AG08395 (cell line): Measurements from ENCODE around the gene PTPN12.
"Not testable (repeated sequence)": the region's sequence is repeated elsewhere in the genome, so short reads cannot be mapped to it uniquely, and the experiment has no call there.

ENCODE experiments used
- DNase-seq: peaks from one replicate; pipeline ENCODE4 v3.0.0; 2012; ENCODE audit warnings: mixed read lengths, low spot score

PTPN12 gene

DNA sequence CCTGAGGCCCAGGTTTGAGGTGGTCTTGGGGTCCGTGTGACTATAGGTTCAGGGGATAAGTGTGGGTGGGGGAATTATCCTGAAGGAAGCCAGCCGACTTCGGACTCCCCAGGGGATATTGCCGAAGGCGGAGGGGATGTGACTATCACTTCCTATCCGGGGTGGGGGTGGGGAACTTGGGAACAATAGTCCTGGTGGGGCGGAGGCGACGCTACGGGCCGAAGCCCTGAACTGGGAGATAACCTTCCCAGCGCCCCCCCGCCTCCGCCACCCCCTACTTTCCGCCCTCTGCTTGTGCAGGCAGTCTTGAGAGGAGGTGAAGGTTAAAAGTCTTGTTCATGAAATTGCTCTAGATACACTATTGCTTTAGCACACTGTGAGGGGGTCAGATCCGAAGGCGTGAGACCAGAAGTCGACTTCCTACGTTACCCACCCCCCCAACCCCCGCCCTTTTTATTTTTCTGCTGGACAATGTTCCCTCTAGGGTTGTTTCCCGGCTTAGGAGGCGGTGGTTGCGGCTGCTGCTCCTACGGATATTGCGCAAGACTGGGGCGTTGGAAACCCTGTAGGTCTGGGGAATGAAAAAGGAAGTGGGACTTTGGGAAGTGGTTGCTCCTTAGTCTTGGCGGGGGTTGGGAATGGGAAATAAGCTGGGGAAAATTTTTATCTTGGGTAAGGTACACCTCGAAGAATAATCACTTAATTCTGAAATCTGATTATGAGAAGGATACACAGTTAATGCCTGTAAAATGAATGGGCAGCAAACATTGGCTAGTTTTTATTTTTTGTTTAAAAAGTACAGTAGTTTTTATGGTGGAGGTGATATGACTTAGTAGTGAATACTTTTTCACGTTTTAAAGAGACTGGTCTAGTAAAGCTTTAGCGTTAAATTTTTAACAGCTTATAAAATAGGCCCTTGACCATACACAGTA lies 1.5 kb downstream of the PTPN12 start:
- DNase-seq: peak; percentile 80

DNA sequence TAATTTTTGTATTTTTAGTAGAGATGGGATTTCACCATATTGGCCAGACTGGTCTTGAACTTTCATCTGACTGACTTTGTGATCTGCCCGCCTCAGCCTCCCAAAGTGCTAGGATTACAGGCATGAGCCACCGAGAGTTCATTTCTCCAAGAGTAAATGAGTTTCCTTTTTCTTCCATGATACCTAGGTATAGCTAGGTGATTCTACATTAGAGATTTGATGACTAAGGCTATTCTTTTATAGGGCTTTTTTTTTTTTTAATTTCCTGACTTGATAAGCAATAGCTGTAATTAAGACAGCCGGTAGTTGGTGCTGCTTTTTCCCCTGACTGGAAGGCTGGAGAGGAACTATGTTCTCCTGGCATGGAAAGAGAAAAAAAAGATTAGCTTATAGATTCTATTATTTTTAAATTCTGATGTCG lies 3.3 kb downstream of the PTPN12 start:
- no peak for DNase-seq

DNA sequence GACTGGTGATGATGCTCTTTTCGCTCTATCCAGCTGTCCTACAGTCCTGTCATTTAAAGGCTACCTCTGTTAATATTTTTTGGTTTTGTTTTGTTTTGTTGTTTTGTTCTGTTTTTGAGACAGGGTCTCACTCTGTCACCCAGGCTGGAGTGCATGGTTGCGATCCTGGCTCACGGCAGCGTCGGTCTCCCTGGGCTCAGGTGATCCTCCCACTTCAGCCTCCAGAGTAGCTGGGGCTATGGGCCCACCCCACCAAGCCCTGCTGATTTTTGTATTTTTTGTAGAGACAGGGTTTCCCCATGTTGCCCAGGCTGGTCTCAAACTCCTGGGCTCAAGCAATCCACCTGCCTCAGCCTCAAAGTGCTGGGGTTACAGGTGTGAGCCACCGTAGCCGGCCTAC lies 3.9 kb downstream of the PTPN12 start:
- DNase-seq: not testable (repeated sequence)

- no peak for DNase-seq
These were observed 5.3 kb downstream of the PTPN12 start for GRCh38 chr7:77542409-77542808.

DNA sequence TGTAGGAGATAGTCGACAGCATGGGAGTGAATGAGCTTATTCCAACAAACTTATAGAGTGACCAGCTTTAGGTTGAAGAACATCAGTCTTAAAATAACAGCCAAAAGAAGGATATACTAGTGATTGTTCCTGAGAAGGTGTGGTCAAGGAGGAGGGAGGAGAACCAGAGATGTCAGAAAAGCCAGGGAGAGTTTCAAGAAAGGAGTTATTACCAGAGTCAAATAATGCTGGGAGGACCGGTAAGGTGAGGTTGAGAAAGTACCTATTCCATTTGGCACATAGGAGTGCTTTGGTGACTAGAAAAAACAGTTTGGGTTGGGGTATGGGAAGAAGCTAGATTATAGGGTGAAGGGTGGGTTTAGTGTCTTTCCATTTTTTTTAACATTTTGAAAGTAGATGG lies 5.8 kb downstream of the PTPN12 start:
- no peak for DNase-seq

GRCh38 chr7:77543910-77544309 lies 6.8 kb downstream of the PTPN12 start:
- no peak for DNase-seq

DNA sequence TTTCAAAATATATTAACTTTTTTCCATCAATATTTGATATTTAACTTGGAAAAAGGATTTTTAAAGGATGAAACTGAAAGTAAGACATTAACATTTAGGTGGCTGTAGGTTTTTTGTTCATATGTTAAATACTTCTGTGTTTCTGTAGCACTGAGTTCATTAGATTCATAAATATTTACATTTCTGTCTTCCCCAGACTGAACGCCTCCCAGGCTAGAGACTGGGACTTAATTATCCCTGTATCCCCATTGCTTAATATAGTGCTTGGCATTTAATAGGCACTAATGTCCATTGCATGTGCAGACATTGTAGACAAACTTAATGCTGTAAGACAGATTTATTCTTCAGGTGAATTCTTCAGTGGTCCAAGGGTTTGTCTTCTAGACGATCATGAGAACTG lies 7.4 kb downstream of the PTPN12 start:
- DNase-seq: no peak

DNA sequence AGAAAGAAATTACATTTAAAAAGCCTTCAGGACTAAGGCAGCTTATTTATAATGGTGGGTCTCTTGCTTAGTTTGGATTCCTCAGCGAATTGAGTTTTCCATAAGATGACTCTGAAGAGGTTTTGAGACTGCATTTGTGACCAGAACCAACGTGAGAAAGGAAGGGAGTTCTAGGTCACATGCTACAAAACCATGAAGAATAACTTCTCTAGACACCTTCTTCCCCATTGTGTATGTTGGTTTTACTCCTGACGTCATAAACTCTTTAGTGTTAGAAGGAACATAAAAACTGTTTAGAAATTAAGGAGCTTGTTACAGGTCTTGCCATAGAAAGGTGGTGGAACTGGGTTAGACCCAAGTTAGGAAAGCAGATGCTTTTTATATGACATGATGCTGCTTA lies 11.1 kb downstream of the PTPN12 start:
- no peak for DNase-seq

DNA sequence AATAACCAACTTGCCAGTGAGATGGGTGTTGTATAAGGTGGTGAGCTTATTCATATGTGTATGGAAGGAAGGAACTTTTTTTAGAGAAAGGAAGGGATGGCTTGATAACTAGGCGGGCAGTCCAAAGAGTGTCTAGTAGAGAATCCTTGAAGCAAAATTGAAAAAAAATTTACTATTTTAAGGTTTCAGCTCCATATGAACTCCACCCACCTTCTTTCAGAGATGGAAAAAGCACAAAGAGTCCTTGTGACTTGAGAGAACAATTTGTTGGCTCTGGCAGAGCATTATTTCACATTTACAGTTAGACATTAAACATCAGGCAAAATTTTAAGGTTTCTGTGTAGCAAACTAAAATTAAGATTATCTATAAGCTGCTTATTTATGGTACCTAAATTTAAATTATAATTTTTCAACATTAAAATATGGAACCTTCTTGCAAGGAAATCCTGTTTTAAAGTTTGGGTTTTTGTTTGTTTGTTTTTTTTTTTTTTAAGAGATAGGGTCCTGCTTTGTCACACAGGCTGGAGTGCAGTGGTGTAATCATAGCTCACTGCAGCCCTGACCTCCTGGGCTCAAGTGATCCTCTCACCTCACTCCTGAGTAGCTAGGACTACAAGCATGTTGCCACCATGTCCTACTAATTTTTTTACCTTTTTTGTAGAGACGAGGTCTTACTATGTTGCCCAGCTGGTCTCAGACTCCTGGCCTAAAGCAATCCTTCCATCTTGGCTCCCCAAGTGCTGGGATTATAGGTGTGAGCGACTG lies 12.2 kb downstream of the PTPN12 start:
- no peak for DNase-seq

DNA sequence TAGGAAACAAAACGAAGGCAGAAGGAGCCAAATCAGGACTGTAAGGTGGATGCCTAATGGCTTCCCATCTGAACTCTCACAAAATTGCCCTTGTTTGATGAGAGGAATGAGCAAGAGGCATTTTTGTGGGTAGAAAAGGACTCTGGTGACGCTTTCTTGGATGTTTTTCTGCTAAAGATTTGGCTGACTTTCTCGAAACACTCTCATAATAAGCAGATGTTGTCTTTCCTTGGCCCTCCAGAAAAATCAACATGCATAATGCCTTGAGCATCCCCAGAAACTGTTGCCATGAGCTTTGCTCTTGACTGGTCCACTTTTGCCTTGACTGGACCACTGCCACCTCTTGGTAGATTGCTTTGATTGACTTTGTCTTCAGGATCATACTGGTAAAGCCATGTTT lies 13.5 kb downstream of the PTPN12 start:
- peak; percentile 69 for DNase-seq

GRCh38 chr7:77553123-77553522 lies 16.0 kb downstream of the PTPN12 start:
- DNase-seq: no peak

- DNase-seq: no peak
These were observed 21.3 kb downstream of the PTPN12 start for GRCh38 chr7:77558284-77558967.

GRCh38 chr7:77561352-77561751 lies 24.3 kb downstream of the PTPN12 start:
- DNase-seq: no peak

DNA sequence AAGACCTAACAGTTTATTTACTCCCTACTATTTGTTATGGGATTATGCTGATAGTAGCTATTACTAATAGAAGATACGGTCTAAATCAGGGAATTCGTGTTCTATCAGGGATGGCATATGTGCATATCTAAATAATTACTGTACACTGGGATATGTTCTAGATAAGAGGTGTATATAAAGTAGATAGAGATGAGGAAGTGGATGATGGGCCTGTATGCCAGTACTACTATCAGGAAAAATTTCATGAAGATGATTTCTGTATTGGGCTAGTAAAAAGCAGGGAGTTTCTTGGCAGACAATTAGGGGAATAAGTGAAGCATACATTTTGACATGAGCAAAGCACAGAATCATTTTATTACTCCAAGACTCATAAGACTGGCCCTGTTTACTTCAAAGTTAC lies 26.2 kb downstream of the PTPN12 start:
- no peak for DNase-seq

GRCh38 chr7:77565917-77566316 lies 28.8 kb downstream of the PTPN12 start:
- DNase-seq: peak; percentile 47

DNA sequence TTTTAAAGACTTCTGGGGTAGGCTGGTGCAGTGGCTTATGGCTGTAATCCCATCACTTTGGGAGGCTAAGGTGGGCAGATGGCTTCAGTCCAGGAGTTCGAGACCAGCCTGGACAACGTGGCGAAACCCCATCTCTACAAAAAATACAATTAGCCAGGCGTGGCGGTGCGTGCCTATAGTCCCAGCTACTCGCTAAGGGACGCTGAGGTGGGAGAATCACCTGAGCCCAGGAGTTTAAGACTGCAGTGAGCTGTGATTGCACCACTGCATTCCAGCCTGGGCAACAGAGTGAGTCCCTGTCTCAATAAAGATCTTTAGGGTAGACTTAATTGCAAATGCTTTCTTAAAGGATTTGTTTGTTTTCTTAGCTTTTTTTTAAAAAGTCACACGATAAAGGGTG lies 29.3 kb downstream of the PTPN12 start:
- DNase-seq: no peak

GRCh38 chr7:77569514-77570232 lies 32.6 kb downstream of the PTPN12 start:
- no peak for DNase-seq

DNA sequence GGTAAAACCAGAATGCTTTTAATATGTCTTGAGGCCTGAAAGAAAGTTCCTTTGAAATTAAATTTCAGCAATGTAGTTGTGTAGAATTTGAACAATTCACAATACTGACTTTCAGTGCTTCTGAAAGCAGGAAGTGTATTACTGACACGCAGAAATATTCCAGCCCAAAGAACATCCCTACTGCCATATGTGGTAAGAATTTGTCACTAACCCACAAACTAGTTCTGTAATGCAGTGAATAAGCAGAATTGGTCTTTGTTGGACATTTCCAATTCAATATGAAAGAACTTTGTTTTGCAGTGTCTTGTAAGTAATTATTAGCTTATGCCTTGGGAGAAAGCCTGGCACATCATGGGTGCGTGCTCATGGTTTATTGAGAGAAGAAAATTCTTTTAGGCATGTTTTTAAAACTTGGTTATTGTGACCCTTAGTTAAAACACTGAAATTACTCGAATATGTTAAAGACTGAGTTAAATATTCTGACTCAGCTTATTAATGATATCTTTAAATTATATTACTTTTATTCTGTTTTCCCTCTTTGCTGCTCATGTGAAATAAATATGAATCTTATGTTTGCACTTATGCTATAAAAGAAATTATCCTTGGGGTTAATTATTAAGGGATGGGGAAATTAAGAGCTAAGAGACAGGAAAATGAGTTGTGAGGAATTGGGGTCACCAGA lies 33.4 kb downstream of the PTPN12 start:
- DNase-seq: peak; percentile 76

- no peak for DNase-seq
These were observed 34.7 kb downstream of the PTPN12 start for GRCh38 chr7:77571801-77572200.

DNA sequence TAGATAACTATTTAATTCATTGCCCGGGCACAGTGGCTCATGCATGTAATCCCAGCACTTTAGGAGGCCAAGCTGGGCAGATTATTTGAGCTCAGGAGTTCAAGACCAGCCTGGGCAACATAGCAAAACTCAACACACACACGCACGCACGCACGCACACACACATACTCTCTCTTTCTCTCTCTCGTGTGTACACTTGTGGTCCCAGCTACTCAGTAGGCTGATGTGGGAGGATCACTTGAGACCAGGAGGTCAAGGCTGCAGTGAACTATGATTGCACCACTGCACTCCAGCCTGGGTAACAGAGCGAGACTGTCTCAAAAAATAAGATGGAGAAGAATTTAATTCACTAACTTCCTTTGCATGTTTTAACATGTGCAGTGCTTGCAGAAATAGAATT lies 38.1 kb downstream of the PTPN12 start:
- no peak for DNase-seq

- no peak for DNase-seq
These were observed 39.8 kb downstream of the PTPN12 start for GRCh38 chr7:77576856-77577255.
